Measurements from ENCODE around the gene POTEI.
"Not testable (repeated sequence)": the region's sequence is repeated elsewhere in the genome, so short reads cannot be mapped to it uniquely, and the experiment has no call there.

The POTEI gene

DNA sequence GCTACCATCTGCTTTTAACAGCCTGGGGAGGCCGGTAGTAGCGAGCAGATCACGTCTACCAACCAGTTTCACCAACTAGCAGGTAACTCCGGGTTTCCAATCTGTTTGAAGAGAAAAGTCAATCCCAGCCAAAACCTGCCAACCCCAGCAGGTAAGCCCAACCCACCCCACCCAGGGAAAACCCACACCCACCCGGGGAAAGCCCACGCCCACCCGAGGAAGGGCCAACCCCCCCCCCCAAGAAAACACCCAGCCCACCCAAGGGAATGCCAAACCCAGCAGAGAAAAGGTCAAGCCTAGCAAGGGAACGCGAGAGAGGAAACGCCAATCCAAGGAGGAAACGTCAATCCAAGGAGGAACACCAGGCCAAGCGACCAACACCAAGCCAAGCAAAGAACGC, at the start of gene POTEI:
Gene POTEI (minus strand): TSS at position 101 of the 400 bp plus-strand sequence. CDS start 93 bp downstream, at position 8.
- DNase-seq = not testable (repeated sequence)

GRCh38 chr2:130556441-130556840, 47.3 kb upstream of the POTEI start:
- DNase-seq = not testable (repeated sequence)

GRCh38 chr2:130554178-130554577, 45.0 kb upstream of the POTEI start:
- DNase-seq = not testable (repeated sequence)

DNA sequence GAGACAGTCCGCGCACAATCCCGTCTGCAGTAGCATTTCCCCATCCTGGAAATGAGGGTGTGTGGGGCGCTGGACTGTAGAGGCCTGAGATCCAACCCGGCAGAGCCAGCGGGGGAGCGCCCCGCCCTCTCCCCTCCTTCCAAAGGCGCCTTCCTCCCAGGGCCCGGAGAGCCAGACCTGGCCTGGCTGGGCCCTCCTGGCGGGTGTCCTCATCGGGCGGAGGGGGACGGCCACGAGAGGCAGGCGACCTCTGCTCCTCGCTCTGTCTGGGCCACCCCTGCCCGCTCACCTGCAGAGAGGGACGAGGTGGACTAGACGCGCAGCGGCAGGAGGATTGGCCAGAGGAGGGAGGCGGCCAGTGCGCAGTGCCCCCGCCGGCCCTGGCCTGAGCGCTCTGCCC, 40.3 kb upstream of the POTEI start:
- not testable (repeated sequence) for DNase-seq

GRCh38 chr2:130548418-130548817, 39.3 kb upstream of the POTEI start:
- DNase-seq = not testable (repeated sequence)

GRCh38 chr2:130544978-130545377, 35.9 kb upstream of the POTEI start:
- DNase-seq = not testable (repeated sequence)

- not testable (repeated sequence) for DNase-seq
These were observed 34.8 kb upstream of the POTEI start for GRCh38 chr2:130543785-130544528.

DNA sequence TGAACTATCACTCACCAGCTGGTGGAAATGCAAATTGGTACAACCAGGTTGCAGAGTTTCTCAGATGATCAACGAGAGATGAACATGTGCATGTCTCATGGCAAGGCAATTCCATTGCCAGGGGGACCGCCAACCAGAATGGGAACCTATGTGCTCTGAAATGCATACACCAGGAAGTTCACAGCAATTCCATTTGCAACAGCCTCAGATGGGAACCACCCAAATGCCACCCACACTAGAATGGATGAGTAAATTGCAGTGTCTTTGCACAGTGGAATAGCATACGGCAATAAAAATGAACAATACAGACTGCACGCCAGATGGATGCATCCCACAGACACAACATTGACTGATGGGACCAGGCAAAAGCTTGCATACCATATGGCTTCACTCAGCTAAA, 33.7 kb upstream of the POTEI start:
- DNase-seq = not testable (repeated sequence)

- not testable (repeated sequence) for DNase-seq
These were observed 29.1 kb upstream of the POTEI start for GRCh38 chr2:130538271-130538670.

DNA sequence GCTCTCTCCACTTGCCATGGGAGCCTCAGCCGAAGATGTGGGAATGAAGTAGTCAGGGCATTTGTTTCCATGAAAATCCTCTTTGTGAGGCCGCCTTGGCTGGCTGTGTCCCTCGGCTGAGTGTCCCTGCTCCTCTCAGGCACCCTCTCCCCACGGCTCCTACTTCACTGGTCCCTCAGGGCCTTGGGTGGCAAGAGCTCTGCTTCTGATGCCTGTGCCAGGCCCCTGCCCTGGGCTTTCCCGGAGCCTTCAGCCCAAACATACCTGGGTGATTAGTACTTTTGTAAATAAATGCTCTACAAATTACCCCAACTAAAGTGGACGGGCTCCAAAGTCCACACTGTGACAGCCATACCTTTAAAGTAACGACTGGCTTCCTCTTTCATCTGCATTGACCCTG, 27.5 kb upstream of the POTEI start:
- not testable (repeated sequence) for DNase-seq

GRCh38 chr2:130531672-130532071, 22.5 kb upstream of the POTEI start:
- DNase-seq = not testable (repeated sequence)

- not testable (repeated sequence) for DNase-seq
These were observed 22.1 kb upstream of the POTEI start for GRCh38 chr2:130531225-130531624.

- not testable (repeated sequence) for DNase-seq
These were observed 21.1 kb upstream of the POTEI start for GRCh38 chr2:130530212-130530611.

GRCh38 chr2:130529545-130529944, 20.4 kb upstream of the POTEI start:
- DNase-seq = not testable (repeated sequence)

DNA sequence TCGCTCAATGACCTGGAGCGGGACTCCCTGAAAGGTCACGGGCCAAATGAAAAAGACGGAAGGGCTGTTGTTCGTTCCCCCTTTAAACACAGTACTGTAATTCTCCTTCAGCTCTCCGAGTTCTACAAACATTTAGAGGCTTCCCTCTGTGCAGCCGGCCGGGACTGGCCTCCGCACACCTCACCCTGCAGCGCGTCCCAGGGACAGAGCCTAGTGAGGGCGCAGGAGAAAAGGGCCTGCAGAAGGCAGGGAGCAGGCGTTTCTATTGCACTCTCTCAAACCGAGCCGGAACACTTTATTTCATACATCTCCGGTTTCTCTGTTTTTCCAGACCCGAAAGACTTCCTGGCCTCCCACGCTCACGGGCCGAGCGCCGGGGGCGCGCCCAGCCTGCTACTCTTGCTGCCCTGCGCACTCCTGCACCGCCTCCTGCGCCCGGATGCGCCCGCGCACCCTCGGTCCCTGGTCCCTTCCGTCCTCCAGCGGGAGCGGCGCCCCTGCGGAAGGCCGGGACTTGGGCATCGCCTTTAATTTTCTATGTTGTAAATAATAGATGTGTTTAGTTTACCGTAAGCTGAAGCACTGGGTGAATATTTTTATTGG, 18.3 kb upstream of the POTEI start:
- not testable (repeated sequence) for DNase-seq

DNA sequence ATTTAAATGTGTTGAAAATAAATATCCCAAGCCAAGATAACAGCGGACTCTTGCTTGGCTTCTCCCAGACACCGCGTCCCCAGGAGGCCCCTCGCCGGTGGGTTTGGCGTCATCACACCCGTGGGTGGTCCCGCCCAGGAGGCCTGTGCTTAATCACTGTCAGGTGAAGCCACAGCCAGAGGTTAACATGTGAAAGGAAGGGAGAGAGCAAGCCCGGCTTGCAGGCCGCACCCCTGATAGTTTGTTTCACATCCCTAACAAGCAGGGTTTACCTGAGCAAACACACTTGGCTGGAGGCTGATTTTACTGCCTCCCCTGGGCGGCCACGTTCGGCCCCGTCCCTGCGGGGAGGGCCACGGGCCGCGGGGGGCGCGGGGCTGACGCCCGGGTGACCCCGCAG, 13.3 kb upstream of the POTEI start:
- DNase-seq = not testable (repeated sequence)

DNA sequence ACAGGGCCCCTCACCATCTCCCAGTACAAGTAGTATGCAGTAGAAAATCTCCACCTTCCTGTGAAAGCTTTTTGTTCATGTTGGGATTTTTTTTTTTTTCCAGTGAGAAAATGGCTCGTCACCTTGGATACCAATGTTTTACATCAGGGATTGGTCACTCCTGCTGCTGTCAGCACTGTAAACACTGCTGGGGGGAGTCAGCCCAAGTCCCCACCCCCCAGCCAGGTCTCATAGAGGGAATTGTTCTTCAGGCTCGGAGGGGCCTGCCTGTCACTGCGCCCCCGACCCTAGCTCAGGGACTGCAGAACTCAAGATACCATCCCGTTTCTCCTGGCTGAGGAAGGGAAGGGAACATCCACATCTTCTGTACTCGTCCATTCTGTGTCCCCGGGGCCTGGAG, 11.9 kb upstream of the POTEI start, which contains the start of gene CFC1B:
Gene CFC1B (plus strand): TSS at position 231 of the 400 bp plus-strand sequence. CDS start 263 bp downstream, outside the sequence.
- not testable (repeated sequence) for DNase-seq

DNA sequence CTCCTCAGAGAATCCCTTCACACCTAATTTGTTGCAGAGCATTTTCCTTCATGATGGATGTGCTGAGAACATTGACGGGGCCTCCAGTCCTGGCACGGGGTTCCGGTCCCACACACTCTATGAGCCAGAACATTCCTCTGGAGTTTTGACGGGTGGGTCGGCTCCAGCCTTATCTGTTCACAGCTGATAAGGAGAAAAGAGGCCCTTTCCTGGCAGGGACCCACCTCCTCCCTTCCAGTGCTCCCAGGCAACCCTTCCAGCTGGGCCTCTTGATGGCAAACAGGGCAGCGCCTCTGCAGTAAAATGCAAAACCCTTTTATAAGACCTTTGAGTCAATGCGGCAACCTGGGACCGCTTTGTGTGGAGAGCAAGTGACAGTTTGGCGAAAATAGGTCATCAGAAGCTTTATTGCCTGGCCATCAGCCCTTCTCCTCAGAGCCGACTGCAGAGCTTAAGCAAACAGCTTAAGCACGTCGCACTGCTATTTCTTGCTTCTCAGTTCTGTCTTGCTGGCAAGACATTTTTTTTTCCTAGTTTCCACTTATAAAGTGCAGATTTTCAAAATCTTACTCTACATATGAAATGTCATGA, 9.5 kb upstream of the POTEI start:
- DNase-seq = not testable (repeated sequence)

GRCh38 chr2:130511747-130512451, 2.8 kb upstream of the POTEI start:
- not testable (repeated sequence) for DNase-seq

- DNase-seq = not testable (repeated sequence)
These were observed 1.9 kb upstream of the POTEI start for GRCh38 chr2:130510807-130511746.

DNA sequence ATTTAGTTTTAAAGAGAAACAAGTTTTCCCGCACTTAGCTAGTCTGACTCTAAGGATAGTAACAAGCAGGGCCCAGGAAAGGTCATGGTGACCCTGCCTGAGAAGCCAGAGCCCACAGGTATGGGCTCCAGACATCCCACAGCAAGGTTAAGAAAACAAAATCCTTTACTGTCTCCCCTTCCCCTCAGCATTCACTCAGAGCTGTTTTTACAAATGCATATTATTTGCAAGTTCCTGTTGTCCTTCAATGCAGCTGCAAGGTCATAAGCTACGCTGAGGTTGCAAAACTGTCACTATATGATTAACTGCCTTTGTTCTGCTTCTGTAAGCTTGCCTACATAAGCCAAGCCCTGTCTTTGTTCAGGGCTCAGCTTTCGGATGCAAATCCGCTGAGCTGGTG, 18.1 kb downstream of the POTEI start:
- DNase-seq = not testable (repeated sequence)

GRCh38 chr2:130455413-130455812, 53.7 kb downstream of the POTEI start:
- not testable (repeated sequence) for DNase-seq

Data from CD4-positive, alpha-beta T cell treated with Interferon gamma for 1 hour (primary cell).